B cell (primary cell): ENCODE results near the gene KRTCAP2. TPM values are rescaled to one million over a fixed set of nuclear protein-coding genes. Genes with fewer than 3 reads are reported as not detected.

Experiments used
- ATAC-seq: fragments of 200-7000 bp; cut with Tn5 transposase; one replicate; pipeline ENCODE4 v1.10.0; 2021; ENCODE audit warnings: low read depth, mild to moderate bottlenecking, moderate number of reproducible peaks, moderate library complexity
- CTCF ChIA-PET: fragments of 350-600 bp; sonication (Branson Sonifier 250); formaldehyde crosslinking; loops from one replicate; lab custom pipeline; 2021; ENCODE audit warnings: antibody characterized with exemption, inconsistent platforms; lab: Charles Lee
- POLR2A ChIA-PET: fragments of 350-600 bp; sonication (Branson Sonifier 250); formaldehyde crosslinking; loops from one replicate; lab custom pipeline; 2021; ENCODE audit warnings: antibody characterized with exemption; lab: Charles Lee
- DNase-seq: peaks from one replicate; pipeline ENCODE4 v3.0.0; 2013
- H2AFZ ChIP-seq: 2 replicates; pipeline ENCODE4 v1.6.1; 2012; ENCODE audit warnings: mild to moderate bottlenecking, low read depth, low read length; ENCODE audit not compliant: insufficient read depth, poor library complexity, severe bottlenecking
- H3K27ac ChIP-seq, 2 donors: 1 replicate in 1 of 2; 2 replicates in 1 of 2; pipeline ENCODE4 v1.5.1; 2012 to 2013; ENCODE audit warnings: low read length in 2 of 2, mild to moderate bottlenecking in 2 of 2, moderate library complexity in 1 of 2
- H3K27me3 ChIP-seq, 4 experiments: fragments of 200-600 bp in 1 of 4; sonication (generic) in 1 of 4; replicated peaks in 1 of 4; 1 replicate in 2 of 4; 2 replicates in 2 of 4; pipeline versions ENCODE4 v1.6.1 to v1.7.0; 2013 to 2016; ENCODE audit warnings: low read length in 3 of 4, mild to moderate bottlenecking in 2 of 4, mixed read lengths in 1 of 4, moderate library complexity in 1 of 4; ENCODE audit not compliant: insufficient read depth in 4 of 4, control insufficient read depth in 3 of 4; ENCODE audit errors: control extremely low read depth in 1 of 4
- H3K36me3 ChIP-seq, 2 experiments: replicated peaks in 1 of 2; 1 replicate in 1 of 2; 2 replicates in 1 of 2; pipeline versions ENCODE4 v1.6.1 to v1.7.1; 2013; ENCODE audit warnings: low read length in 1 of 2; ENCODE audit not compliant: insufficient read depth in 2 of 2, control insufficient read depth in 1 of 2; ENCODE audit errors: control extremely low read depth in 1 of 2, extremely low read depth in 1 of 2
- H3K4me1 ChIP-seq, 2 donors: fragments of 200-600 bp in 1 of 2; sonication (generic) in 1 of 2; 1 replicate in 1 of 2; 2 replicates in 1 of 2; pipeline versions ENCODE4 v1.5.1 to v1.6.1; 2013 to 2017; ENCODE audit warnings: low read length in 2 of 2; ENCODE audit not compliant: control insufficient read depth in 2 of 2, insufficient read depth in 2 of 2
- H3K4me2 ChIP-seq: replicated peaks from 2 replicates; pipeline ENCODE3; 2012; ENCODE audit warnings: mild to moderate bottlenecking, low read depth, low read length; ENCODE audit not compliant: poor library complexity, severe bottlenecking
- H3K4me3 ChIP-seq, 5 experiments: fragments of 200-600 bp in 1 of 5; sonication (generic) in 1 of 5; 1 replicate in 3 of 5; 2 replicates in 2 of 5; pipeline versions ENCODE4 v1.5.1 to v1.7.0; 2011 to 2016; ENCODE audit warnings: low read length in 4 of 5, mild to moderate bottlenecking in 4 of 5, low read depth in 2 of 5, control low read depth in 1 of 5, moderate library complexity in 1 of 5; ENCODE audit not compliant: insufficient read depth in 1 of 5; ENCODE audit errors: control extremely low read depth in 1 of 5, extremely low read depth in 1 of 5
- H3K79me2 ChIP-seq: fragments of 200-600 bp; sonication (generic); one replicate; pipeline ENCODE4 v1.6.0; 2016; ENCODE audit warnings: low read length; ENCODE audit not compliant: control insufficient read depth, insufficient read depth
- H3K9ac ChIP-seq: fragments of 200-600 bp; sonication (generic); 2 replicates; pipeline ENCODE4 v1.6.1; 2017; ENCODE audit warnings: mild to moderate bottlenecking, low read length, moderate library complexity
- H3K9me3 ChIP-seq, 3 donors: one replicate each; pipeline versions ENCODE4 v1.6.1 to v1.7.1; 2013; ENCODE audit warnings: low read length in 2 of 3; ENCODE audit not compliant: control insufficient read depth in 2 of 3, insufficient read depth in 1 of 3; ENCODE audit errors: control extremely low read depth in 1 of 3
- H4K20me1 ChIP-seq: 2 replicates; pipeline ENCODE4 v1.6.0; 2012; ENCODE audit warnings: mild to moderate bottlenecking, low read length; ENCODE audit not compliant: insufficient read depth, control insufficient read depth, poor library complexity, severe bottlenecking
- H3K27ac Mint-ChIP-seq: one replicate; pipeline ENCODE4 v1.8.0; 2021; ENCODE audit warnings: mixed read lengths
- H3K27me3 Mint-ChIP-seq: one replicate; pipeline ENCODE4 v1.8.0; 2021; ENCODE audit warnings: mixed read lengths
- H3K4me1 Mint-ChIP-seq: one replicate; pipeline ENCODE4 v1.8.0; 2021; ENCODE audit warnings: mixed read lengths
- H3K4me3 Mint-ChIP-seq: one replicate; pipeline ENCODE4 v1.8.0; 2021; ENCODE audit warnings: mixed read lengths
- H3K9me3 Mint-ChIP-seq: one replicate; pipeline ENCODE4 v1.8.0; 2022; ENCODE audit warnings: mixed read lengths; ENCODE audit not compliant: insufficient read depth
- CTCF ChIP-seq: fragments of 200-600 bp; IDR thresholded peaks from one replicate; pipeline ENCODE4 v1.8.0; 2022; ENCODE audit warnings: antibody characterized with exemption, mild to moderate bottlenecking
- EZH2 ChIP-seq: IDR thresholded peaks from 2 replicates; pipeline ENCODE4 v1.6.1; 2012; ENCODE audit warnings: borderline replicate concordance, low read depth, mild to moderate bottlenecking, moderate library complexity, low read length; ENCODE audit not compliant: insufficient read depth, poor library complexity, severe bottlenecking
- WGBS: methylation state at CpG from one replicate; pipeline ENCODE4 v1.1.5; 2013; ENCODE audit warnings: missing lambda C conversion rate; ENCODE audit not compliant: insufficient coverage; 5-methylcytosine and 5-hydroxymethylcytosine counted together
- intact Hi-C: fragments of 100-400 bp; cut with micrococcal nuclease; formaldehyde crosslinking; loops from one replicate; pipeline ENCODE4 v1.10.0; 2022
- polyA plus RNA-seq: library from polyadenylated mRNA; depleted of rRNA; stranded (reverse); fragments of >200 nt; gene quantifications from 2 replicates; pipeline ENCODE4 v1.2.3, GENCODE V29; 2012
- total RNA-seq, 2 donors: library from RNA; stranded (reverse); fragments of 120-200 nt in 1 of 2; gene quantifications; 1 replicate in 1 of 2; 2 replicates in 1 of 2; pipeline versions ENCODE4 v1.2.3 to v1.2.4, GENCODE V29; 2013 to 2022

KRTCAP2 gene
- total and polyA plus RNA-seq, 2 donors (not counting 1 experiment from before 2014, with no cell fraction given) = 151 to 259 TPM

GRCh38 chr1:155134880-155135414 is 38.2 kb downstream of the KRTCAP2 start:
- H2AFZ ChIP-seq = peak overlapping the region; percentile 93
- H3K9me3 ChIP-seq = no peaks in the 10 kb centered on the region
- CTCF ChIA-PET = interaction anchor here (0.9 to 5.3 kb wide), 10 partner anchors 9 to 91 kb away, joined by 3 to 51 read pairs (median 9); partner anchors contain the start of gene KRTCAP2
- H3K27me3 Mint-ChIP-seq = peaks cover 6% of the 10 kb centered on the region
- H3K9ac ChIP-seq = peak overlapping the region; percentile 100
- H3K79me2 ChIP-seq = peaks cover 29% of the 10 kb centered on the region
- peaks cover 41% of the 10 kb centered on the region for H3K4me1 Mint-ChIP-seq
- H3K27ac ChIP-seq = peak overlapping the region; percentile 99 to 100
- intact Hi-C loops = loop anchor here (1.0 kb wide), 2 partner anchors 15 to 50 kb away; no protein-coding TSS in a partner anchor
- TF ChIP-seq EZH2 = no peak
- TF ChIP-seq CTCF = no peak
- H3K4me1 ChIP-seq = peaks cover 22 to 24% of the 10 kb centered on the region in 2 donors
- peak overlapping the region; percentile 98 for H3K27ac Mint-ChIP-seq
- H4K20me1 ChIP-seq = peaks cover 9% of the 10 kb centered on the region
- DNase-seq = no peak
- H3K4me2 ChIP-seq = peak overlapping the region; percentile 84
- H3K36me3 ChIP-seq = peaks cover 0 to 5% of the 10 kb centered on the region in 2 experiments
- peaks cover 0 to 3% (median 2%) of the 10 kb centered on the region in 4 experiments for H3K27me3 ChIP-seq
- H3K9me3 Mint-ChIP-seq = no peaks in the 10 kb centered on the region
- H3K4me3 Mint-ChIP-seq = peak overlapping the region; percentile 100
- WGBS = 61% methylated on average over 13 of the region's 18 CpGs
- no peak for ATAC-seq
- peak overlapping the region; percentile 86 to 99 (median 92) for H3K4me3 ChIP-seq
- POLR2A ChIA-PET = interaction anchor here (0.5 to 2.1 kb wide), 6 partner anchors 32 to 133 kb away, joined by 4 to 9 read pairs (median 6); partner anchors contain the start of gene ZBTB7B

GRCh38 chr1:155134322-155134721 is 38.8 kb downstream of the KRTCAP2 start:
- peaks cover 11% of the 10 kb centered on the region for H3K27me3 Mint-ChIP-seq
- Histone ChIP-seq H3K9me3 (peaks cover 0 to 4% (median 0%) of the 10 kb centered on the region in 3 donors), H3K4me1 (peaks cover 20 to 22% of the 10 kb centered on the region in 2 donors), H3K9ac (no peak overlapping the region), H3K79me2 (peaks cover 23% of the 10 kb centered on the region), H3K36me3 (peaks cover 0 to 5% of the 10 kb centered on the region in 2 experiments), H3K4me3 (no peak overlapping the region), H2AFZ (no peak overlapping the region), H4K20me1 (peaks cover 9% of the 10 kb centered on the region), H3K27ac (no peak overlapping the region), H3K4me2 (no peak overlapping the region), H3K27me3 (peaks cover 0 to 9% (median 5%) of the 10 kb centered on the region in 4 experiments)
- intact Hi-C loops = no loop called here
- H3K4me3 Mint-ChIP-seq = peak overlapping the region; percentile 100
- TF ChIP-seq CTCF (no peak), EZH2 (no peak)
- peaks cover 40% of the 10 kb centered on the region for H3K4me1 Mint-ChIP-seq
- DNase-seq (peak; percentile 22), ATAC-seq (no peak)
- ChIA-PET CTCF (interaction anchor here (1.0 to 5.3 kb wide), 8 partner anchors 11 to 90 kb away, joined by 3 to 51 read pairs (median 4); partner anchors contain the start of gene KRTCAP2), POLR2A (interaction anchor here (0.5 to 2.1 kb wide), 4 partner anchors 33 to 49 kb away, joined by 4 to 9 read pairs (median 6); no protein-coding TSS in a partner anchor)
- peak overlapping the region; percentile 15 for H3K27ac Mint-ChIP-seq
- no peaks in the 10 kb centered on the region for H3K9me3 Mint-ChIP-seq
- 83% methylated on average over 1 of the region's 1 CpG for WGBS
